Spleen (tissue), 11 donors: ENCODE data around the gene PHACTR2. TPM values are rescaled to one million over a fixed set of nuclear protein-coding genes. Genes with fewer than 3 reads are reported as not detected.
A peak's percentile ranks its signal among the peaks of the same experiment; 100 is the strongest.

Experiments
- DNase-seq: peaks from one replicate; pipeline ENCODE4 v3.0.0-alpha.2; 2020
- H3K27ac ChIP-seq, 8 donors: fragments of 200-600 bp; sonication (generic) in 7 of 8; 1 replicate in 4 of 8; 2 replicates in 4 of 8; pipeline versions ENCODE4 v1.5.0 to v1.8.0; 2016 to 2021; ENCODE audit warnings: inconsistent platforms in 4 of 8, mild to moderate bottlenecking in 4 of 8, moderate library complexity in 1 of 8
- H3K27me3 ChIP-seq, 7 donors: fragments of 200-600 bp; sonication (generic) in 6 of 7; replicated peaks in 1 of 7; 1 replicate in 4 of 7; 2 replicates in 3 of 7; pipeline versions ENCODE4 v1.5.0 to v1.8.0; 2016 to 2021; ENCODE audit warnings: inconsistent platforms in 3 of 7, mild to moderate bottlenecking in 1 of 7
- H3K36me3 ChIP-seq, 6 donors: fragments of 200-600 bp; sonication (generic) in 5 of 6; 1 replicate in 4 of 6; 2 replicates in 2 of 6; pipeline versions ENCODE4 v1.5.0 to v1.8.0; 2016 to 2021; ENCODE audit warnings: inconsistent platforms in 2 of 6
- H3K4me1 ChIP-seq, 6 donors: fragments of 200-600 bp; sonication (generic) in 5 of 6; 1 replicate in 3 of 6; 2 replicates in 3 of 6; pipeline versions ENCODE4 v1.5.0 to v1.8.0; 2016 to 2021; ENCODE audit warnings: inconsistent platforms in 3 of 6
- H3K4me3 ChIP-seq, 8 donors: fragments of 200-600 bp; sonication (generic) in 7 of 8; 1 replicate in 4 of 8; 2 replicates in 4 of 8; pipeline versions ENCODE4 v1.5.0 to v1.8.0; 2016 to 2021; ENCODE audit warnings: inconsistent platforms in 4 of 8, mild to moderate bottlenecking in 4 of 8, moderate library complexity in 2 of 8
- H3K9me3 ChIP-seq, 8 donors: fragments of 200-600 bp; sonication (generic) in 7 of 8; 1 replicate in 4 of 8; 2 replicates in 4 of 8; pipeline versions ENCODE4 v1.5.0 to v1.8.0; 2016 to 2021; ENCODE audit warnings: inconsistent platforms in 4 of 8
- CTCF ChIP-seq, 11 experiments: fragments of 200-600 bp in 7 of 11; fragments of 450-650 bp in 4 of 11; sonication (generic) in 4 of 11; IDR thresholded peaks in 8 of 11; conservative IDR thresholded peaks in 3 of 11; 1 replicate in 7 of 11; 2 replicates in 4 of 11; pipeline versions ENCODE4 v1.4.0 to v1.8.0; 2016 to 2021; ENCODE audit warnings: antibody characterized with exemption in 11 of 11, inconsistent platforms in 4 of 11, mild to moderate bottlenecking in 1 of 11
- POLR2A ChIP-seq, 3 donors: fragments of 450-650 bp; IDR thresholded peaks; one replicate each; pipeline ENCODE4 v1.5.1; 2017; ENCODE audit warnings: antibody characterized with exemption in 3 of 3, mild to moderate bottlenecking in 1 of 3
- POLR2AphosphoS5 ChIP-seq, 3 donors: sonication (generic); formaldehyde crosslinking; IDR thresholded peaks; one replicate each; pipeline ENCODE4 v1.5.1; 2017; ENCODE audit warnings: antibody characterized with exemption in 3 of 3
- WGBS, 5 donors: extraction: QIAGEN DNeasy Blood & Tissue Kit in 3 of 5; methylation state at CpG; one replicate each; pipeline versions ENCODE4 v1.1.5 to v1.1.7; 2013 to 2018; 5-methylcytosine and 5-hydroxymethylcytosine counted together
- intact Hi-C: fragments of 100-400 bp; cut with DNase I; formaldehyde crosslinking; loops from one replicate; pipeline ENCODE4 v1.15.0; 2023; ENCODE audit warnings: low total_unique reads
- polyA plus RNA-seq, 3 donors: library from polyadenylated mRNA; stranded (reverse); fragments of 200-250 nt; gene quantifications; one replicate each; pipeline ENCODE4 v1.2.1, GENCODE V29; 2013
- total RNA-seq, 7 donors: library from RNA; depleted of rRNA in 3 of 7; stranded (reverse); fragments of >200 nt in 3 of 7; fragmentation: NEBNext Ultra II Directional in 4 of 7; extraction: Animal tissue kit (Norgen Biotek cat#: 25700) in 4 of 7; gene quantifications; one replicate each; pipeline versions ENCODE4 v1.1.0 to v1.2.1, GENCODE V29; 2016 to 2021
- donor health status: healthy with polysubstance abuse.
- donor health status: DM: no; HTN: no; CAD: no; lungs with moderate emphysema.
- donor health status: DM: no; HTN: no; CAD: no.
- donor health status: Bipolar disorder and iron deficiency.
- donor health status: healthy.
- donor health status: DM: no; HTN: no; CAD: no.
- donor health status: DM: yes; HTN: yes; CAD: no.

The PHACTR2 gene
- total and polyA plus RNA-seq, 10 donors: 3.5 to 116 (median 76.1) TPM

GRCh38 chr6:143743301-143744166, 65.8 kb downstream of the PHACTR2 start:
- 64 to 86% (median 85%) methylated on average over 12 of the region's 12 CpGs for WGBS, 5 donors
- H3K27me3 ChIP-seq: no peaks in the 10 kb centered on the region
- peak overlapping the region in 1 of 8 donors; percentile 5 for H3K4me3 ChIP-seq
- H3K4me1 ChIP-seq: peaks cover 0 to 63% (median 20%) of the 10 kb centered on the region in 6 donors
- peaks cover 0 to 5% (median 0%) of the 10 kb centered on the region in 6 donors for H3K36me3 ChIP-seq
- no peak for DNase-seq
- peak overlapping the region in 6 of 8 donors; percentile 11 to 85 (median 68) for H3K27ac ChIP-seq
- TF ChIP-seq POLR2AphosphoS5 (IDR thresholded peaks at IDR 0.05) (no peak), CTCF (IDR thresholded peaks at IDR 0.05 in 8 of 11, conservative IDR thresholded peaks at IDR 0.05 in 3 of 11) (no peak)
- H3K9me3 ChIP-seq: no peaks in the 10 kb centered on the region
- intact Hi-C loops: no loop called here

- Histone ChIP-seq H3K36me3 (peaks cover 0 to 5% (median 0%) of the 10 kb centered on the region in 6 donors), H3K4me3 (no peak overlapping the region), H3K9me3 (no peaks in the 10 kb centered on the region), H3K4me1 (peaks cover 0 to 54% (median 20%) of the 10 kb centered on the region in 6 donors), H3K27me3 (no peaks in the 10 kb centered on the region), H3K27ac (no peak overlapping the region)
- WGBS, 5 donors: 81 to 90% (median 87%) methylated on average over 8 of the region's 8 CpGs
- intact Hi-C loops: no loop called here
- TF ChIP-seq POLR2A (IDR thresholded peaks at IDR 0.05): no peak
- no peak for TF ChIP-seq CTCF (IDR thresholded peaks at IDR 0.05 in 8 of 11, conservative IDR thresholded peaks at IDR 0.05 in 3 of 11)
- no peak for TF ChIP-seq POLR2AphosphoS5 (IDR thresholded peaks at IDR 0.05)
- DNase-seq: no peak
Observed at GRCh38 chr6:143744551-143745165, 66.9 kb downstream of the PHACTR2 start.

GRCh38 chr6:143745166-143746133, 67.7 kb downstream of the PHACTR2 start:
- no peak overlapping the region for H3K27ac ChIP-seq
- no peaks in the 10 kb centered on the region for H3K9me3 ChIP-seq
- no peak overlapping the region for H3K4me3 ChIP-seq
- intact Hi-C loops: no loop called here
- peaks cover 0 to 5% (median 0%) of the 10 kb centered on the region in 6 donors for H3K36me3 ChIP-seq
- no peak for DNase-seq
- TF ChIP-seq POLR2AphosphoS5 (IDR thresholded peaks at IDR 0.05) (no peak), POLR2A (IDR thresholded peaks at IDR 0.05) (no peak), CTCF (IDR thresholded peaks at IDR 0.05 in 8 of 11, conservative IDR thresholded peaks at IDR 0.05 in 3 of 11) (no peak)
- H3K27me3 ChIP-seq: no peaks in the 10 kb centered on the region
- 86 to 90% (median 89%) methylated on average over 22 of the region's 22 CpGs for WGBS, 5 donors
- H3K4me1 ChIP-seq: peaks cover 0 to 54% (median 20%) of the 10 kb centered on the region in 6 donors
